Measurements from ENCODE around the gene NFKB1.
"Not testable (repeated sequence)": the region's sequence is repeated elsewhere in the genome, so short reads cannot be mapped to it uniquely, and the experiment has no call there.

The NFKB1 gene

DNA sequence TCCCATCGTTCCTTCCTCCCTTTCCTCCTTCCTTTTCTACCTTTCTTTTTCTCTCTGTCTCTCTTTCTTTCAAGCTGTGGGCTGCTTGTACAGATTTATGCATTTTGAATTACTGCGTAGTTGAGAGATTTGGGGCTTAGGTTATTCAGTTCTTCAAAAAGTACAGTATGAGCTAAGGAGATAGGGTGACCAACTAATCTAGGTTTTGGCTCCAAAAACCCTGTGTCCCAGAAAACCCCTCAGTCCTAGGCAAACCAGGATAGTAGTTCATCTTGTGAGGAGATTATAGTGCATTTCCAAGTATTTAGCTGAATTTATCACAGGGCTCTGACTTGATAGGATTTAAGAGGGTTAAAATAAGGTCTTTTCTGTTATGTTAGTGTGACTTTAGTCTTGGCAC is 64.5 kb downstream of the NFKB1 start:
- Histone ChIP-seq H3K9me3 (ENCODE audit: control insufficient read depth, insufficient read depth, low read length) (no peaks in the 10 kb centered on the region), H3K27ac (ENCODE audit: low read depth, low read length) (no peak overlapping the region), H3K4me1 (ENCODE audit: control insufficient read depth, insufficient read depth, low read length) (no peaks in the 10 kb centered on the region), H3K36me3 (ENCODE audit: control insufficient read depth, insufficient read depth, low read length) (no peaks in the 10 kb centered on the region), H3K4me3 (ENCODE audit: low read depth, low read length) (no peak overlapping the region), H3K9ac (ENCODE audit: low read depth, low read length) (no peak overlapping the region), H3K27me3 (ENCODE audit: control insufficient read depth, insufficient read depth, low read length) (no peaks in the 10 kb centered on the region)

- Histone ChIP-seq H3K27ac (ENCODE audit: low read depth, low read length) (no peak overlapping the region), H3K36me3 (ENCODE audit: control insufficient read depth, insufficient read depth, low read length) (no peaks in the 10 kb centered on the region), H3K9me3 (ENCODE audit: control insufficient read depth, insufficient read depth, low read length) (no peaks in the 10 kb centered on the region), H3K9ac (ENCODE audit: low read depth, low read length) (no peak overlapping the region), H3K4me1 (ENCODE audit: control insufficient read depth, insufficient read depth, low read length) (no peaks in the 10 kb centered on the region), H3K27me3 (ENCODE audit: control insufficient read depth, insufficient read depth, low read length) (no peaks in the 10 kb centered on the region), H3K4me3 (ENCODE audit: low read depth, low read length) (no peak overlapping the region)
Observed at GRCh38 chr4:102566426-102566825, 65.3 kb downstream of the NFKB1 start.

GRCh38 chr4:102567427-102567826 is 66.3 kb downstream of the NFKB1 start:
- H3K9me3 ChIP-seq (ENCODE audit: control insufficient read depth, insufficient read depth, low read length) = no peaks in the 10 kb centered on the region
- H3K27ac ChIP-seq (ENCODE audit: low read depth, low read length) = no peak overlapping the region
- H3K9ac ChIP-seq (ENCODE audit: low read depth, low read length) = no peak overlapping the region
- no peak overlapping the region for H3K4me3 ChIP-seq (ENCODE audit: low read depth, low read length)
- H3K36me3 ChIP-seq (ENCODE audit: control insufficient read depth, insufficient read depth, low read length) = no peaks in the 10 kb centered on the region
- H3K27me3 ChIP-seq (ENCODE audit: control insufficient read depth, insufficient read depth, low read length) = no peaks in the 10 kb centered on the region
- no peaks in the 10 kb centered on the region for H3K4me1 ChIP-seq (ENCODE audit: control insufficient read depth, insufficient read depth, low read length)

GRCh38 chr4:102569200-102569599 is 68.0 kb downstream of the NFKB1 start:
- H3K9ac ChIP-seq (ENCODE audit: low read depth, low read length) = no peak overlapping the region
- no peaks in the 10 kb centered on the region for H3K9me3 ChIP-seq (ENCODE audit: control insufficient read depth, insufficient read depth, low read length)
- H3K27ac ChIP-seq (ENCODE audit: low read depth, low read length) = no peak overlapping the region
- H3K4me3 ChIP-seq (ENCODE audit: low read depth, low read length) = no peak overlapping the region
- no peaks in the 10 kb centered on the region for H3K27me3 ChIP-seq (ENCODE audit: control insufficient read depth, insufficient read depth, low read length)
- no peaks in the 10 kb centered on the region for H3K4me1 ChIP-seq (ENCODE audit: control insufficient read depth, insufficient read depth, low read length)
- no peaks in the 10 kb centered on the region for H3K36me3 ChIP-seq (ENCODE audit: control insufficient read depth, insufficient read depth, low read length)

DNA sequence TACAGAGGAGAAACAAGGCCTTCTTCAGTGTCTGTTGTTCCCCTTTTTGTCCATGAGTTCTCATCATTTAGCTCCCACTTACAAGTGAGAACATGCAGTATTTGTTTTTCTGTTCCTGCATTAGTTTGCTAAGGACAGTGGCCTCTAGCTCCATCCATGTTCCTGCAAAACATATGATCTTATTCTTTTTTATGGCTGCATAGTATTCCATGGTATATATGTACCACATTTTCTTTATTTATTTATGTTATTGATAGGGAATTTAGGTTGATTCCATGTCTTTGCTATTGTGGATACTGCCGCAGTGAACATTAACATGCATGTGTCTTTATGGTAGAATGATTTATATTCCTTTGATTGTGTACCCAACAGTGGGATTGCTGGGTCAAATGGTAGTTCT is 69.1 kb downstream of the NFKB1 start:
- not testable (repeated sequence) for H3K4me3 ChIP-seq (ENCODE audit: low read depth, low read length); H3K27ac ChIP-seq (ENCODE audit: low read depth, low read length); H3K9ac ChIP-seq (ENCODE audit: low read depth, low read length); H3K27me3 ChIP-seq (ENCODE audit: control insufficient read depth, insufficient read depth, low read length); H3K4me1 ChIP-seq (ENCODE audit: control insufficient read depth, insufficient read depth, low read length); H3K9me3 ChIP-seq (ENCODE audit: control insufficient read depth, insufficient read depth, low read length); H3K36me3 ChIP-seq (ENCODE audit: control insufficient read depth, insufficient read depth, low read length)

DNA sequence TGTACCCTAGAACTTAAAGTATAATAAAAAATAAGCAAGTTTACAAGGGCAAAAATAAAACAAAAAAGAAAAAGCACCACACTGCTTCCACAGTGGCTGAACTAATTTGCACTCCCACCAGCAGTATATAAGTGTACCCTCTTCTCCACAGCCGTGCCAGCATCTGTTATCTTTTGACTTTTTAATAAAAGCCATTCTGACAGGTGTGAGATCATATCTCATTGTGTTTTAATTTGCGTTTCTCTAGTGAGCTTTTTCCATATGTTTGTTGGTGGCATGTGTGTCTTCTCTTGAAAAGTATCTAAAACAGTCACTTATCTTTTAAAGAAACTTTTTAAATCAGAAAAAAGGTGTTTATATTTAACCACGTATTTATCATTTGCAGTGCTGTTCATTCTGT is 71.3 kb downstream of the NFKB1 start:
- Histone ChIP-seq H3K9me3 (ENCODE audit: control insufficient read depth, insufficient read depth, low read length) (no peaks in the 10 kb centered on the region), H3K27me3 (ENCODE audit: control insufficient read depth, insufficient read depth, low read length) (no peaks in the 10 kb centered on the region), H3K4me1 (ENCODE audit: control insufficient read depth, insufficient read depth, low read length) (0 out of 2 replicates have a peak, but pooled peaks cover 7% of the 10 kb centered on the region), H3K27ac (ENCODE audit: low read depth, low read length) (no peak overlapping the region), H3K9ac (ENCODE audit: low read depth, low read length) (no peak overlapping the region), H3K36me3 (ENCODE audit: control insufficient read depth, insufficient read depth, low read length) (no peaks in the 10 kb centered on the region), H3K4me3 (ENCODE audit: low read depth, low read length) (no peak overlapping the region)

DNA sequence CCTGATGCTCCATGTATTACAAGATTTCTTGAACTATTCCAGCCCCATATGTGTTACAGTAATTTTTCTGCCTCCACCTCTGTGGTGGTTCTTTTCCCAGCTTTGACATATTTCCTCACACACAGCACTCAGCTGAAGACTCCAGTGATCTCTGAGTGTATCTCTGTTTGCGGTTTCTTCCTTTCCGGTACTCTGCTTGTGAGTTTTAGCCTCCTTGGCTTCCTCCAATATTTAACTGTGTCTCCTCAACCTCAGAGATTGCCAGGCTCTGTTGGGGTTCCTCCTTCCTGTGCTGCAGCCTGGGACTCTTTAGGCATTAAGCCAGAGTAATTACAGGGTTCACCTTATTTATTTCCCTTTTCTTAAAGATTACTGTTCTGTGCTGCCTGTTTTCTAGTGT is 73.2 kb downstream of the NFKB1 start:
- Histone ChIP-seq H3K4me1 (ENCODE audit: control insufficient read depth, insufficient read depth, low read length) (0 out of 2 replicates have a peak, but pooled peaks cover 14% of the 10 kb centered on the region), H3K27ac (ENCODE audit: low read depth, low read length) (no peak overlapping the region), H3K9me3 (ENCODE audit: control insufficient read depth, insufficient read depth, low read length) (no peaks in the 10 kb centered on the region), H3K4me3 (ENCODE audit: low read depth, low read length) (no peak overlapping the region), H3K9ac (ENCODE audit: low read depth, low read length) (no peak overlapping the region), H3K36me3 (ENCODE audit: control insufficient read depth, insufficient read depth, low read length) (no peaks in the 10 kb centered on the region), H3K27me3 (ENCODE audit: control insufficient read depth, insufficient read depth, low read length) (no peaks in the 10 kb centered on the region)

DNA sequence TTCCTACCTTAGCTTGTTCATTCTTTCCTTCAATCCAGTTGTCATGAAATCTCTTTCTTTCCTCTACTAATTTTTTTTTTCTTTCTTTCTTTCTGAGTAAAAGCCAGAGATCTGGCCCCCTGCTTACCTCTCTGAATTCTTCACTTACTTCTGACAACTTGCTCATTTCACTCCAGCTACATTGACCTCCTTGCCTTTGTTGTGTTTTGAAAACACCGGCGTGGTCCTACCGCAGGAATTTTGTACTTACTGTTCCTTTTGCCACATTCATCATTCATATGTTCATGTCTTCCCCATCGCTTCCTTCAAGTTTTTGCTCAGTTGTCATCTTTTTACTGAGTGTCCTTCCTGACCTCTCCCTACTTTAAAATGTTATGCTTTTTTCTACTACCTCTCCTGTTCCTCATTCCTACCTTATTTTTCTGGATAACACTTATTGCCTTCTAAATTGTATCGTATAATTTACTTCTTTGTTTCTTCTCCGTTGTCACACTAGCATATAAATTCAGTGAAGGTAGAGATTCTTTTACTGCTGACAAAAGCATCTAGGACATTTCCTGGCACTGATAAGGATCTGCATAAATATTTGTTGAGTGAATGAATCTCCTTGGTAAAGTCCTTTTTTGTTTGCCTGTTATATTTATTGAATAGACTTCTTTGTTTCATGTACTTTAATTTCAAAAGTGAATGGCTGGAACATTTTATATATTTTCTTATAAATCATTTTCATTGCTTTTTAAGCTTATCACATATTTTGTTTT is 74.4 kb downstream of the NFKB1 start:
- Histone ChIP-seq H3K9me3 (ENCODE audit: control insufficient read depth, insufficient read depth, low read length) (no peaks in the 10 kb centered on the region), H3K4me1 (ENCODE audit: control insufficient read depth, insufficient read depth, low read length) (0 out of 2 replicates have a peak, but pooled peaks cover 14% of the 10 kb centered on the region), H3K9ac (ENCODE audit: low read depth, low read length) (no peak overlapping the region), H3K27ac (ENCODE audit: low read depth, low read length) (no peak overlapping the region), H3K27me3 (ENCODE audit: control insufficient read depth, insufficient read depth, low read length) (no peaks in the 10 kb centered on the region), H3K4me3 (ENCODE audit: low read depth, low read length) (no peak overlapping the region), H3K36me3 (ENCODE audit: control insufficient read depth, insufficient read depth, low read length) (no peaks in the 10 kb centered on the region)

- H3K27ac ChIP-seq (ENCODE audit: low read depth, low read length) = no peak overlapping the region
- no peak overlapping the region for H3K9ac ChIP-seq (ENCODE audit: low read depth, low read length)
- no peaks in the 10 kb centered on the region for H3K27me3 ChIP-seq (ENCODE audit: control insufficient read depth, insufficient read depth, low read length)
- H3K9me3 ChIP-seq (ENCODE audit: control insufficient read depth, insufficient read depth, low read length) = no peaks in the 10 kb centered on the region
- H3K4me3 ChIP-seq (ENCODE audit: low read depth, low read length) = no peak overlapping the region
- no peaks in the 10 kb centered on the region for H3K36me3 ChIP-seq (ENCODE audit: control insufficient read depth, insufficient read depth, low read length)
- 0 out of 2 replicates have a peak, but pooled peaks cover 14% of the 10 kb centered on the region for H3K4me1 ChIP-seq (ENCODE audit: control insufficient read depth, insufficient read depth, low read length)
Observed at GRCh38 chr4:102578270-102578669, 77.1 kb downstream of the NFKB1 start.

DNA sequence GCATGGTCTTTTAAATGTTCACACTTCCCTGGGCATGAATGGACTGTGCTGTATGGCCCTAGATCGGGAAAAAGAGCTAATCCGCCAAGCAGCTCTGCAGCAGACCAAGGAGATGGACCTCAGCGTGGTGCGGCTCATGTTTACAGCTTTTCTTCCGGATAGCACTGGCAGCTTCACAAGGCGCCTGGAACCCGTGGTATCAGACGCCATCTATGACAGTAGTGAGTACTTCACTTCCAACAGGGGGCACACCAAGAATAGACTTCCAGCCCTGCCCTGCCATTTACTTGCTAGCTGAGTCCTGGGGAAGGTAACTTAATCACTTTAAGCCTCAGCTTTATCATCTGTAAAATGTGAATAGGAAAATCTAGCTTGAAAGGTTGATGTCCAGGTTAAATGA is 77.7 kb downstream of the NFKB1 start:
- 0 out of 2 replicates have a peak, but pooled peaks cover 14% of the 10 kb centered on the region for H3K4me1 ChIP-seq (ENCODE audit: control insufficient read depth, insufficient read depth, low read length)
- no peaks in the 10 kb centered on the region for H3K27me3 ChIP-seq (ENCODE audit: control insufficient read depth, insufficient read depth, low read length)
- no peak overlapping the region for H3K27ac ChIP-seq (ENCODE audit: low read depth, low read length)
- H3K9ac ChIP-seq (ENCODE audit: low read depth, low read length) = no peak overlapping the region
- H3K36me3 ChIP-seq (ENCODE audit: control insufficient read depth, insufficient read depth, low read length) = no peaks in the 10 kb centered on the region
- H3K9me3 ChIP-seq (ENCODE audit: control insufficient read depth, insufficient read depth, low read length) = no peaks in the 10 kb centered on the region
- H3K4me3 ChIP-seq (ENCODE audit: low read depth, low read length) = no peak overlapping the region

- H3K27ac ChIP-seq (ENCODE audit: low read depth, low read length) = no peak overlapping the region
Observed at GRCh38 chr4:102579794-102580462, 78.8 kb downstream of the NFKB1 start.

More at GRCh38 chr4:102579794-102580462, 78.8 kb downstream of the NFKB1 start:
- no peaks in the 10 kb centered on the region for H3K36me3 ChIP-seq (ENCODE audit: control insufficient read depth, insufficient read depth, low read length)
- H3K27me3 ChIP-seq (ENCODE audit: control insufficient read depth, insufficient read depth, low read length) = no peaks in the 10 kb centered on the region
- no peak overlapping the region for H3K9ac ChIP-seq (ENCODE audit: low read depth, low read length)
- H3K9me3 ChIP-seq (ENCODE audit: control insufficient read depth, insufficient read depth, low read length) = no peaks in the 10 kb centered on the region
- H3K4me1 ChIP-seq (ENCODE audit: control insufficient read depth, insufficient read depth, low read length) = 0 out of 2 replicates have a peak, but pooled peaks cover 14% of the 10 kb centered on the region
- no peak overlapping the region for H3K4me3 ChIP-seq (ENCODE audit: low read depth, low read length)

All from HUES48 (cell line).